NCI-H1092 treated with DMSO at 0.1 percent for 48 hours (cell line): Measurements from ENCODE around the gene HECTD2.
"Not testable (repeated sequence)": the region's sequence is repeated elsewhere in the genome, so short reads cannot be mapped to it uniquely, and the experiment has no call there.

Experiments
- DNase-seq: peaks from one replicate; lab custom pipeline; 2025; lab: John Stamatoyannopoulos, UW

HECTD2 gene

GRCh38 chr10:91412354-91413087, 2.4 kb downstream of the HECTD2 start:
- DNase-seq = no peak

DNA sequence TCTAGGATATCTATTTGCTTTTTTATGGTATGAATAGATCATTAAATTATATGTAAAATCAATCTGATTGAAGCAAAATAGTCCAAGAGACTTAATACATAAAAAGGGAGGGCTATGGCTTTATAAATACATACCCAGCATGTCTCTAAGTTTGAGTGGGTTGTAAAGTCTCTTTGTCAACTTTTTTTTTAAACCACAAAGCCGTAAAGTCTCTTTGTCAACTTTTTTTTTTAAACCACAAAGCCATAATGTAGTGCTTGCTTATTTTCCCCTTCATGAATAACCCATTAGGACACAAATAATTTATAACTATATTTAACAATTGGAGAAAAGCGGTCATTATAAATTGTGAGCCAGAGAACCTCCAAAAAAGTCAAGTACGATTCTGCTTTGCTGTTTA, 5.7 kb downstream of the HECTD2 start:
- no peak for DNase-seq

DNA sequence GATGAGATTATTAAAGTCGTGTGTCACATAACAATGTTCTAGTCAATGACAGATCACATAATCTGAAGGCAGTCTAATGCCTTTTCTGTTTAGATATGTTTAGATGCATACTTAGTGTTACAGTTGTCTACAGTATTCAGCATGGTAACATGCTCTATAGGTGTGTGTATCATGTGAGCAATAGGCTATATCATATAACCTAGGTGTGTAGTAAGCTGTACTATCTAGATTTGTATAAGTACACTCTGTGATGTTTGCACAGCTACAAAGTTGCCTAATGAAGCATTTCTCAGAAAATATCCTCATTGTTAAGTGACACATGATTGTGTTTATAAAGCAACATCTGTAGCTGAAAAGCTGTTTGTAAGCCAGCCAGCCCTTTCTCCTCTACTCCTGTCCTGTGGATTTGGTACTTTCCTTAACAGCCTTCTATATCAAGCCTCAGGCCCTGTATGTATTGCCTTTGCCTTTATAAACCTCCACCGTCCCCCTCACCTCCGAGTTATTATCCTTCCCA, 6.3 kb downstream of the HECTD2 start:
- DNase-seq = no peak

DNA sequence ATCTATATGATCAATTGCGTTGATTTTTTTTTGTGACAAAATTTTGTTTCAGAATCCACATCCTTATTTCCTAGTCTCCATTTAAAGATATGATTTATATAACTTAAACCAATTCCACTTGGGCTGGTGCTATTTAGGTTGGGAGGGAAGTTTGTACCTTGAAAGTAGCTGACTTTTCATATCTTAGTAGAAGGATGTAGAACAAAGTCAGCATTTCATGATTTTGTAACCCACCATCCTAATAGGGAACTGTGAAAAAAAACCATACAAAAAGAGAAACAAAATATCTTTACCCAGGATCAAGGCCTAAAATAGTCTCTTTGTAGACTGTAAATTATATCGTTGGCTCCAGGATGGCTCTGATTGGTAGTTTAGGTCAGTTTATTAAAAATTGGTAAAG, 8.3 kb downstream of the HECTD2 start:
- no peak for DNase-seq

DNA sequence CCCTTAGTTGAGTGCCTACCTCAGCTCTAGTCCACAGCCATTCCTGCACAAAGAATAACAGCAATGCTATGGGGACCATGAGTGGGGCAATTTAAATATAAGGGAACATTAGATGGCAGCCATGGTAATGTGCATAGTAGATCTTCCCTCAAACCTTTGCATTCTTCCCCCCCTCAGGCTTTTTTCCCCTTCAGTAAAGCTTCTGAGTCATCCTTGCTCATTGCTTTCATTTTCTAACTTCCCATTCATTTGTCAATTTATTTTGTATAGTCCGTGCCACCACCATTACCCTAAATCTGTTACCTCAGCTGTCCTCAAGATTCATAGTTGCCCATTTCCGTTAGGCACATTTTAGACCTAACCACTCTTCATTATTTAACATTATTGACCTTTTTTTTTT, 10.7 kb downstream of the HECTD2 start:
- DNase-seq = no peak

DNA sequence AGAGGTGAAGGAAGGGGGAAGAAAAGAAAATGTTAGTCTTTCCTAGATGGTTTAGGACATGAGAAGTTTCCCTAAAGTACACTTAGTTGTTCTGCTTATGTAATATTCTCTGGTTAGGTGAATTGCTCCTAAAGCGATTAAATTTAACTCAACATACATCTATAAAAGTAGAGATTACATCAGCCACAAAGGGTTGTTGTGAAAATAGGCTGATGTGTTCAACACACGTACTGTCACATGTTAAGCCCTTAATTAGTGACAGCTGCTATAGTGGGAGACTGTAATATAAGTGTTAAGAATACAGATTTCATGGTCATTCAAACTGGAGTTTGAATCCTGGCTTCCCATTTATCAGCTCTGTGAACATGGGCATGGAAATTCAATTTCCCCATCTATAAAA, 12.8 kb downstream of the HECTD2 start:
- DNase-seq = no peak

DNA sequence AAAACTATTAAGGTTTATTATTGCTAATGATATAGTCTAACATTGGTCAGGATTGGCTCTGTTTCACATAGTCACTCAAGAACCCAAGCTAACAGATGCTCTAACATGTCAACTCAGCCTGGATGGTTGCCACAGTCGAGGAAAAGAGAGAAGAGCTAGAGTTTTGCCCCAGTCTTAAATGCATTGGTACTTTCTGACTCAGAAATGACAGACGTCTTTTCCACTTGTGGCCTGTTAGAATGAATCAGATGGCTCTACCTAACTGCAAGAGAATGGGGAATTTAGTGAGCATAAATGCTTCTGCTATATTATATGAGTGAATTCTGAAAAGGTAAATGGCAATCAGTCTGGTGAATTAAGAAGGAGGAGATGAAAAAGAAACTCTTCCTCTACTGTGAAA, 13.9 kb downstream of the HECTD2 start:
- DNase-seq = no peak

DNA sequence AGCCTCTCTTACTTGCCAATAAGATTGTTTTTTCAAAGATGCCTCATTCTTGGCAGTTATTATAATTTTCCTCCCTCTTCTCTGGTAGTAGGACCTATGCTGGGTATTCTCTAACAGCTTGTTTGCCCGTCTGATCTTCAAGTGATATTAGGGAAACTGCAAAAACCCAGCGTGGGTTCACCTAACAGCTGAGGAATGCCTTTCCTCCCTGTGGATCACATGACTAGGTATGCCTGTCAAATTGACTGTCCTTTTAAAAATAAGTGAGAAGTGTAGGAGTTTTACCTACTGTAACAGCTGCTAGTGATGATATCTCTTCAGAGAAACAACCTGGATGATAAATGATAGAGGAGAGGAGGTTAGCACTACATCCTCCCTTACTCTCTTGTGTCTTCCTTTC, 22.0 kb downstream of the HECTD2 start:
- no peak for DNase-seq

GRCh38 chr10:91433620-91434019, 23.5 kb downstream of the HECTD2 start:
- DNase-seq = no peak

GRCh38 chr10:91434041-91434440, 23.9 kb downstream of the HECTD2 start:
- DNase-seq = no peak

DNA sequence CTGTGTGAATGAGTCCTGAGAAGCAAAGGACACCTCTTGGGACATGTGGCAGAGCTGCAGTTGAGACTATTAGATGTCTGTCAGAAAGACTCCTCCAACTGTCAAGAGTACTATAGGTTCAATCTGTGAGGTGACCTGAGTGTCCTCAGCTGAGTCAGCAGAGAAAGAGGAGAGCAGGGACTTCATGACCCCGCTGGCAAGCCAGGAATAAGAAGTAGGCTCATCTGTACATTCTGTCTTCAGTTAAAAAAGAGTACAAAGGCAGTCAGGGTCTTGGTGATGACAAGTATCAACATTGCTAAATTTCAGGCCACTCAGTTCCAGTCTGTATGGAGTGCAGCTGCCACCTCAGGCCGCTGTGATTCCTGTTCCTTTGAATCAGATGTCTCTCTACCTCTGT, 25.1 kb downstream of the HECTD2 start:
- no peak for DNase-seq

- DNase-seq = not testable (repeated sequence)
Measured at GRCh38 chr10:91438228-91438627, 28.1 kb downstream of the HECTD2 start.

GRCh38 chr10:91444211-91445182, 34.4 kb downstream of the HECTD2 start:
- DNase-seq = no peak

- no peak for DNase-seq
Measured at GRCh38 chr10:91452063-91452462, 41.9 kb downstream of the HECTD2 start.

- DNase-seq = no peak
Measured at GRCh38 chr10:91453535-91453934, 43.4 kb downstream of the HECTD2 start.

- not testable (repeated sequence) for DNase-seq
Measured at GRCh38 chr10:91455135-91455534, 45.0 kb downstream of the HECTD2 start.

DNA sequence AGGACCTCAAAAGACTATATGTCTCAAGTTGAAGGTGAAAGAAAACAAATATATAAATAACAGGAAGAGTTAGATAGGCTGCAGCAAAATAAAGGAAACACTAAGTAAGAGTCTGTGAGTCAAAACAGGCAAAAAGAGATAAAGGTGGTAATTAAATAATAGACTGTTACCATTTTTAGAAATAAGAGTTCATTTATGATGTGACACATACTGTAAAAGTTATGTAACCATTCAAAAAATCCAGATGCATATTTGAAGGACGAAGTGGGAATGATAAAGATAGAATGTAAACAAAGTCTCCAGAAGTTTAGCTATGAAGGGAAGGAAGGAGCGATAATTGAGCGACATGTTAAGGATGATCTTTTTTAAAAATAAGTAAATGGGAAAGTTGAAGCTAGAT, 50.5 kb downstream of the HECTD2 start:
- DNase-seq = no peak

- no peak for DNase-seq
Measured at GRCh38 chr10:91462423-91462822, 52.3 kb downstream of the HECTD2 start.

DNA sequence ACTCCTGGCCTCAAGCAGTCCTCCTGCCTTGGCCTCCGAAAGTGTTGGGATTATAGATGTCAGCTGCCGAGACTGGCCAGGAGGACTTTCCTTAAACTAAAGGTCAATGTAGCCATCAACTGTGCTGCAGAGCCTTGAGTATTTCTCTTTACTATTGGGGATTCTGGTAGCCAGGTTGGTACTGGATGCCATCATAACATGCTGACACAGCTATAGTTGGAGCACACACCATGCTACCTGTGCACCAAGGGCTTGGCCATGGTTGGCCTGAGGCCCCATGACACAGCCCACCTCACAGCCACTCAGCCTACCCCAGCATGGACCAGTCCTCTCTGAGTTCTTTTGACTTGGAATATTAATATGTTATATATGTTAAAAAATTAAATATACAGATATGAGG, 54.4 kb downstream of the HECTD2 start:
- DNase-seq = no peak

GRCh38 chr10:91465261-91465660, 55.1 kb downstream of the HECTD2 start:
- DNase-seq = no peak

DNA sequence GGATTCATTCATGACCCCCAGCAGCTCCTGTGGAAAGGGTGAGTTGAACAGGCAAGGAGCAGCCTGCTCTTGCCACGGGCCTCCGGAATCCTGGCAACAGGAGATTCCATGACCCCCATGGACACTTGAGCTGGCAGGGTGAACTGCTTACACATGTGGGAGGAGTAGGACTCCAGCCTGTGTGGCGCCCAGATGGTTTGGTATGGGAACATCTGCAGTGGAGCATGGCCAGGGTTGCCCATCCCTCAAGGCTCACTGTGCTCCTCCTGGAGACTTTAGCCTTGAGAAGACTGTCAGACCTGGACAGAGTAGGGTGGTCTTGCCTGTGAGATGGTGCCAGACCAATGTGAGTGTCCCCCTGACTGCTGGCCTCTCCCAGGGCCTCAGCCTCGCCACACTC, 57.0 kb downstream of the HECTD2 start:
- DNase-seq = no peak

- DNase-seq = no peak
Measured at GRCh38 chr10:91471602-91472001, 61.5 kb downstream of the HECTD2 start.

GRCh38 chr10:91472911-91473310, 62.8 kb downstream of the HECTD2 start:
- no peak for DNase-seq
